Thyroid gland (tissue), 4 donors: Measurements from ENCODE around the gene AKNAD1.

Source experiments
- CTCF ChIP-seq, 6 experiments: fragments of 200-600 bp in 3 of 6; fragments of 450-650 bp in 3 of 6; sonication (generic) in 3 of 6; IDR thresholded peaks; one replicate each; pipeline ENCODE4 v1.5.1; 2016 to 2019; ENCODE audit warnings: antibody characterized with exemption in 6 of 6, mild to moderate bottlenecking in 2 of 6, inconsistent platforms in 1 of 6, moderate library complexity in 1 of 6
- POLR2A ChIP-seq, 2 donors: fragments of 450-650 bp; IDR thresholded peaks; one replicate each; pipeline ENCODE4 v1.6.1; 2017; ENCODE audit warnings: antibody characterized with exemption in 2 of 2, mild to moderate bottlenecking in 2 of 2, moderate library complexity in 1 of 2

GRCh38 chr1:108886292-108886691, 29.4 kb upstream of the AKNAD1 start:
- TF ChIP-seq CTCF (IDR thresholded peaks at IDR 0.05): no peak
- TF ChIP-seq POLR2A (IDR thresholded peaks at IDR 0.05): no peak
